ENCODE data around the gene PON3.

The PON3 gene

DNA sequence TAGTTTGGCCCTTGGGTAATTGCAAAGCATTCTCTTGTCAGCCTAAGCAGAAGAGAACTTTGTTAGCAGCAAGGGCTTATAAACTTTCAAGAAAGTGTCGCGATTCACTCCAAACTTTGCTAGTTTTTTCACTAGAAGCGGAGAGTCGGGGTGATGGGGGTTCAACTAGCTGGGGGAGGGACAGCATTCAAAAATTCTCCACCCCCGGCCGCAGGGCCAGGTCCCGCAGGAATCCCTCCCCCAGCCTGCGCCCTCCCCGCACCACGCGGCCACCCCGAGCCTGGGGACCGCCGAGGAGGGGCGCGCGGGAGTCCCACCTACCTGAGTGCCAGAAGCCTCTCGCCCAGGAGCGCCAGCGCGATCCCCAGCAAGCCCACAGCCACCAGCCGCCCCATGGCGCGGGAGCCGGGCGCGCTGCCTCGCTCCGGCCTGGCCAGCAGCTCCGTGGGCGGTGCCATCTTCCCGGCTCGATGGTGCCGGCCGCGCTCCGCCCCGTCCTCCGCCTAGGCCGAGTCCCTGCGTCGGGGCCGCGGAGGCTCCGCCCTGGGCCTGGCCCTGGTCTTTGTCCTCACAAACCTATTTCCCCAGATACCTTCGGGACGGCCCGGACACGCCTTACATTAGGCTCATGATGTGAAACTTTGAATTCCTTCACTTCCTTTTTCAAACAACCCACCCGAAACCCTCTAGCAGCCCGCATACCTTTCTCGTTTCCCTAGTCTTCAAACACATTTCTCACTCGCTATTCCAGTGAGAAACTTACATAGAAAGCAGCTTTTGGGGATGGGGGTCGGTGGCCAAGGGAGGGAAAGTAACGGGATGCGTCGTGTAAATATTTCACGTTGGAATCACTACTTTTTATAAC lies 38.6 kb upstream of the PON3 start, which contains the start of gene PON2 (continued):
- TF ChIP-seq ZNF670 (tag by site-specific recombination; IDR thresholded peaks at IDR 0.05; ENCODE audit: low read depth) (no peak), SETDB1 (IDR thresholded peaks at IDR 0.05; ENCODE audit: insufficient read length, low read length) (no peak), ZNF76 (tag by site-specific recombination; IDR thresholded peaks at IDR 0.05; ENCODE audit: borderline replicate concordance, low read depth) (peak; percentile 67; the same call in 1 of the 2 replicates), SP3 (tag by site-specific recombination; IDR thresholded peaks at IDR 0.05) (peak; percentile 75), ZNF133 (tag by site-specific recombination; IDR thresholded peaks at IDR 0.05) (no peak), ZNF169 (tag by site-specific recombination; IDR thresholded peaks at IDR 0.05) (no peak), ZNF707 (tag by site-specific recombination; IDR thresholded peaks at IDR 0.05) (no peak), ZNF335 (tag by site-specific recombination; conservative IDR thresholded peaks at IDR 0.05) (peak; percentile 92), ZNF302 (tag by site-specific recombination; IDR thresholded peaks at IDR 0.05; ENCODE audit: low read depth) (no peak), ZBTB20 (tag by site-specific recombination; IDR thresholded peaks at IDR 0.05) (peak; percentile 89), ZNF629 (tag by site-specific recombination; IDR thresholded peaks at IDR 0.05) (no peak), ZEB2 (tag by site-specific recombination; IDR thresholded peaks at IDR 0.05) (0 out of 2 replicates have a peak, but pooled peaks have one; percentile 29), ZNF768 (tag by site-specific recombination; IDR thresholded peaks at IDR 0.05) (no peak)
- TF ChIP-seq, protein P1, sequence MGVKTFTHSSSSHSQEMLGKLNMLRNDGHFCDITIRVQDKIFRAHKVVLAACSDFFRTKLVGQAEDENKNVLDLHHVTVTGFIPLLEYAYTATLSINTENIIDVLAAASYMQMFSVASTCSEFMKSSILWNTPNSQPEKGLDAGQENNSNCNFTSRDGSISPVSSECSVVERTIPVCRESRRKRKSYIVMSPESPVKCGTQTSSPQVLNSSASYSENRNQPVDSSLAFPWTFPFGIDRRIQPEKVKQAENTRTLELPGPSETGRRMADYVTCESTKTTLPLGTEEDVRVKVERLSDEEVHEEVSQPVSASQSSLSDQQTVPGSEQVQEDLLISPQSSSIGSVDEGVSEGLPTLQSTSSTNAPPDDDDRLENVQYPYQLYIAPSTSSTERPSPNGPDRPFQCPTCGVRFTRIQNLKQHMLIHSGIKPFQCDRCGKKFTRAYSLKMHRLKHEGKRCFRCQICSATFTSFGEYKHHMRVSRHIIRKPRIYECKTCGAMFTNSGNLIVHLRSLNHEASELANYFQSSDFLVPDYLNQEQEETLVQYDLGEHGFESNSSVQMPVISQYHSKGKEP (tag by site-specific recombination; IDR thresholded peaks at IDR 0.05) = no peak
- TF ChIP-seq, protein P2, sequence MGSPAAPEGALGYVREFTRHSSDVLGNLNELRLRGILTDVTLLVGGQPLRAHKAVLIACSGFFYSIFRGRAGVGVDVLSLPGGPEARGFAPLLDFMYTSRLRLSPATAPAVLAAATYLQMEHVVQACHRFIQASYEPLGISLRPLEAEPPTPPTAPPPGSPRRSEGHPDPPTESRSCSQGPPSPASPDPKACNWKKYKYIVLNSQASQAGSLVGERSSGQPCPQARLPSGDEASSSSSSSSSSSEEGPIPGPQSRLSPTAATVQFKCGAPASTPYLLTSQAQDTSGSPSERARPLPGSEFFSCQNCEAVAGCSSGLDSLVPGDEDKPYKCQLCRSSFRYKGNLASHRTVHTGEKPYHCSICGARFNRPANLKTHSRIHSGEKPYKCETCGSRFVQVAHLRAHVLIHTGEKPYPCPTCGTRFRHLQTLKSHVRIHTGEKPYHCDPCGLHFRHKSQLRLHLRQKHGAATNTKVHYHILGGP (tag by site-specific recombination; IDR thresholded peaks at IDR 0.05) = no peak
- TF ChIP-seq, protein P3, sequence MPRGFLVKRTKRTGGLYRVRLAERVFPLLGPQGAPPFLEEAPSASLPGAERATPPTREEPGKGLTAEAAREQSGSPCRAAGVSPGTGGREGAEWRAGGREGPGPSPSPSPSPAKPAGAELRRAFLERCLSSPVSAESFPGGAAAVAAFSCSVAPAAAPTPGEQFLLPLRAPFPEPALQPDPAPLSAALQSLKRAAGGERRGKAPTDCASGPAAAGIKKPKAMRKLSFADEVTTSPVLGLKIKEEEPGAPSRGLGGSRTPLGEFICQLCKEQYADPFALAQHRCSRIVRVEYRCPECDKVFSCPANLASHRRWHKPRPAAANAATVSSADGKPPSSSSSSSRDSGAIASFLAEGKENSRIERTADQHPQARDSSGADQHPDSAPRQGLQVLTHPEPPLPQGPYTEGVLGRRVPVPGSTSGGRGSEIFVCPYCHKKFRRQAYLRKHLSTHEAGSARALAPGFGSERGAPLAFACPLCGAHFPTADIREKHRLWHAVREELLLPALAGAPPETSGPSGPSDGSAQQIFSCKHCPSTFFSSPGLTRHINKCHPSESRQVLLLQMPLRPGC (tag by site-specific recombination; IDR thresholded peaks at IDR 0.05) = 0 out of 2 replicates have a peak, but pooled peaks have one; percentile 46
- TF ChIP-seq, protein P4, sequence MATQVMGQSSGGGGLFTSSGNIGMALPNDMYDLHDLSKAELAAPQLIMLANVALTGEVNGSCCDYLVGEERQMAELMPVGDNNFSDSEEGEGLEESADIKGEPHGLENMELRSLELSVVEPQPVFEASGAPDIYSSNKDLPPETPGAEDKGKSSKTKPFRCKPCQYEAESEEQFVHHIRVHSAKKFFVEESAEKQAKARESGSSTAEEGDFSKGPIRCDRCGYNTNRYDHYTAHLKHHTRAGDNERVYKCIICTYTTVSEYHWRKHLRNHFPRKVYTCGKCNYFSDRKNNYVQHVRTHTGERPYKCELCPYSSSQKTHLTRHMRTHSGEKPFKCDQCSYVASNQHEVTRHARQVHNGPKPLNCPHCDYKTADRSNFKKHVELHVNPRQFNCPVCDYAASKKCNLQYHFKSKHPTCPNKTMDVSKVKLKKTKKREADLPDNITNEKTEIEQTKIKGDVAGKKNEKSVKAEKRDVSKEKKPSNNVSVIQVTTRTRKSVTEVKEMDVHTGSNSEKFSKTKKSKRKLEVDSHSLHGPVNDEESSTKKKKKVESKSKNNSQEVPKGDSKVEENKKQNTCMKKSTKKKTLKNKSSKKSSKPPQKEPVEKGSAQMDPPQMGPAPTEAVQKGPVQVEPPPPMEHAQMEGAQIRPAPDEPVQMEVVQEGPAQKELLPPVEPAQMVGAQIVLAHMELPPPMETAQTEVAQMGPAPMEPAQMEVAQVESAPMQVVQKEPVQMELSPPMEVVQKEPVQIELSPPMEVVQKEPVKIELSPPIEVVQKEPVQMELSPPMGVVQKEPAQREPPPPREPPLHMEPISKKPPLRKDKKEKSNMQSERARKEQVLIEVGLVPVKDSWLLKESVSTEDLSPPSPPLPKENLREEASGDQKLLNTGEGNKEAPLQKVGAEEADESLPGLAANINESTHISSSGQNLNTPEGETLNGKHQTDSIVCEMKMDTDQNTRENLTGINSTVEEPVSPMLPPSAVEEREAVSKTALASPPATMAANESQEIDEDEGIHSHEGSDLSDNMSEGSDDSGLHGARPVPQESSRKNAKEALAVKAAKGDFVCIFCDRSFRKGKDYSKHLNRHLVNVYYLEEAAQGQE (tag by site-specific recombination; IDR thresholded peaks at IDR 0.05) = no peak
- TF ChIP-seq, protein P5, sequence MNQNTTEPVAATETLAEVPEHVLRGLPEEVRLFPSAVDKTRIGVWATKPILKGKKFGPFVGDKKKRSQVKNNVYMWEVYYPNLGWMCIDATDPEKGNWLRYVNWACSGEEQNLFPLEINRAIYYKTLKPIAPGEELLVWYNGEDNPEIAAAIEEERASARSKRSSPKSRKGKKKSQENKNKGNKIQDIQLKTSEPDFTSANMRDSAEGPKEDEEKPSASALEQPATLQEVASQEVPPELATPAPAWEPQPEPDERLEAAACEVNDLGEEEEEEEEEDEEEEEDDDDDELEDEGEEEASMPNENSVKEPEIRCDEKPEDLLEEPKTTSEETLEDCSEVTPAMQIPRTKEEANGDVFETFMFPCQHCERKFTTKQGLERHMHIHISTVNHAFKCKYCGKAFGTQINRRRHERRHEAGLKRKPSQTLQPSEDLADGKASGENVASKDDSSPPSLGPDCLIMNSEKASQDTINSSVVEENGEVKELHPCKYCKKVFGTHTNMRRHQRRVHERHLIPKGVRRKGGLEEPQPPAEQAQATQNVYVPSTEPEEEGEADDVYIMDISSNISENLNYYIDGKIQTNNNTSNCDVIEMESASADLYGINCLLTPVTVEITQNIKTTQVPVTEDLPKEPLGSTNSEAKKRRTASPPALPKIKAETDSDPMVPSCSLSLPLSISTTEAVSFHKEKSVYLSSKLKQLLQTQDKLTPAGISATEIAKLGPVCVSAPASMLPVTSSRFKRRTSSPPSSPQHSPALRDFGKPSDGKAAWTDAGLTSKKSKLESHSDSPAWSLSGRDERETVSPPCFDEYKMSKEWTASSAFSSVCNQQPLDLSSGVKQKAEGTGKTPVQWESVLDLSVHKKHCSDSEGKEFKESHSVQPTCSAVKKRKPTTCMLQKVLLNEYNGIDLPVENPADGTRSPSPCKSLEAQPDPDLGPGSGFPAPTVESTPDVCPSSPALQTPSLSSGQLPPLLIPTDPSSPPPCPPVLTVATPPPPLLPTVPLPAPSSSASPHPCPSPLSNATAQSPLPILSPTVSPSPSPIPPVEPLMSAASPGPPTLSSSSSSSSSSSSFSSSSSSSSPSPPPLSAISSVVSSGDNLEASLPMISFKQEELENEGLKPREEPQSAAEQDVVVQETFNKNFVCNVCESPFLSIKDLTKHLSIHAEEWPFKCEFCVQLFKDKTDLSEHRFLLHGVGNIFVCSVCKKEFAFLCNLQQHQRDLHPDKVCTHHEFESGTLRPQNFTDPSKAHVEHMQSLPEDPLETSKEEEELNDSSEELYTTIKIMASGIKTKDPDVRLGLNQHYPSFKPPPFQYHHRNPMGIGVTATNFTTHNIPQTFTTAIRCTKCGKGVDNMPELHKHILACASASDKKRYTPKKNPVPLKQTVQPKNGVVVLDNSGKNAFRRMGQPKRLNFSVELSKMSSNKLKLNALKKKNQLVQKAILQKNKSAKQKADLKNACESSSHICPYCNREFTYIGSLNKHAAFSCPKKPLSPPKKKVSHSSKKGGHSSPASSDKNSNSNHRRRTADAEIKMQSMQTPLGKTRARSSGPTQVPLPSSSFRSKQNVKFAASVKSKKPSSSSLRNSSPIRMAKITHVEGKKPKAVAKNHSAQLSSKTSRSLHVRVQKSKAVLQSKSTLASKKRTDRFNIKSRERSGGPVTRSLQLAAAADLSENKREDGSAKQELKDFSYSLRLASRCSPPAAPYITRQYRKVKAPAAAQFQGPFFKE (tag by site-specific recombination; IDR thresholded peaks at IDR 0.05; ENCODE audit: borderline replicate concordance) = no peak
- TF ChIP-seq, protein P6, sequence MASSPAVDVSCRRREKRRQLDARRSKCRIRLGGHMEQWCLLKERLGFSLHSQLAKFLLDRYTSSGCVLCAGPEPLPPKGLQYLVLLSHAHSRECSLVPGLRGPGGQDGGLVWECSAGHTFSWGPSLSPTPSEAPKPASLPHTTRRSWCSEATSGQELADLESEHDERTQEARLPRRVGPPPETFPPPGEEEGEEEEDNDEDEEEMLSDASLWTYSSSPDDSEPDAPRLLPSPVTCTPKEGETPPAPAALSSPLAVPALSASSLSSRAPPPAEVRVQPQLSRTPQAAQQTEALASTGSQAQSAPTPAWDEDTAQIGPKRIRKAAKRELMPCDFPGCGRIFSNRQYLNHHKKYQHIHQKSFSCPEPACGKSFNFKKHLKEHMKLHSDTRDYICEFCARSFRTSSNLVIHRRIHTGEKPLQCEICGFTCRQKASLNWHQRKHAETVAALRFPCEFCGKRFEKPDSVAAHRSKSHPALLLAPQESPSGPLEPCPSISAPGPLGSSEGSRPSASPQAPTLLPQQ (tag by site-specific recombination; IDR thresholded peaks at IDR 0.05) = peak; percentile 69; the same call in 1 of the 2 replicates
- TF ChIP-seq, protein P7, sequence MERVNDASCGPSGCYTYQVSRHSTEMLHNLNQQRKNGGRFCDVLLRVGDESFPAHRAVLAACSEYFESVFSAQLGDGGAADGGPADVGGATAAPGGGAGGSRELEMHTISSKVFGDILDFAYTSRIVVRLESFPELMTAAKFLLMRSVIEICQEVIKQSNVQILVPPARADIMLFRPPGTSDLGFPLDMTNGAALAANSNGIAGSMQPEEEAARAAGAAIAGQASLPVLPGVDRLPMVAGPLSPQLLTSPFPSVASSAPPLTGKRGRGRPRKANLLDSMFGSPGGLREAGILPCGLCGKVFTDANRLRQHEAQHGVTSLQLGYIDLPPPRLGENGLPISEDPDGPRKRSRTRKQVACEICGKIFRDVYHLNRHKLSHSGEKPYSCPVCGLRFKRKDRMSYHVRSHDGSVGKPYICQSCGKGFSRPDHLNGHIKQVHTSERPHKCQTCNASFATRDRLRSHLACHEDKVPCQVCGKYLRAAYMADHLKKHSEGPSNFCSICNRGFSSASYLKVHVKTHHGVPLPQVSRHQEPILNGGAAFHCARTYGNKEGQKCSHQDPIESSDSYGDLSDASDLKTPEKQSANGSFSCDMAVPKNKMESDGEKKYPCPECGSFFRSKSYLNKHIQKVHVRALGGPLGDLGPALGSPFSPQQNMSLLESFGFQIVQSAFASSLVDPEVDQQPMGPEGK (tag by site-specific recombination; IDR thresholded peaks at IDR 0.05) = peak; percentile 78

Measured in HEK293 (cell line).